ENCODE data around the gene UPK3A. TPM values are rescaled to one million over a fixed set of nuclear protein-coding genes. Genes with fewer than 3 reads are reported as not detected.

Gene UPK3A
- total and polyA plus RNA-seq, 2 of the 8 experiments (the other 6 are each of a cell fraction or from before 2014, with no cell fraction given) = 0.35 to 1.7 TPM

DNA sequence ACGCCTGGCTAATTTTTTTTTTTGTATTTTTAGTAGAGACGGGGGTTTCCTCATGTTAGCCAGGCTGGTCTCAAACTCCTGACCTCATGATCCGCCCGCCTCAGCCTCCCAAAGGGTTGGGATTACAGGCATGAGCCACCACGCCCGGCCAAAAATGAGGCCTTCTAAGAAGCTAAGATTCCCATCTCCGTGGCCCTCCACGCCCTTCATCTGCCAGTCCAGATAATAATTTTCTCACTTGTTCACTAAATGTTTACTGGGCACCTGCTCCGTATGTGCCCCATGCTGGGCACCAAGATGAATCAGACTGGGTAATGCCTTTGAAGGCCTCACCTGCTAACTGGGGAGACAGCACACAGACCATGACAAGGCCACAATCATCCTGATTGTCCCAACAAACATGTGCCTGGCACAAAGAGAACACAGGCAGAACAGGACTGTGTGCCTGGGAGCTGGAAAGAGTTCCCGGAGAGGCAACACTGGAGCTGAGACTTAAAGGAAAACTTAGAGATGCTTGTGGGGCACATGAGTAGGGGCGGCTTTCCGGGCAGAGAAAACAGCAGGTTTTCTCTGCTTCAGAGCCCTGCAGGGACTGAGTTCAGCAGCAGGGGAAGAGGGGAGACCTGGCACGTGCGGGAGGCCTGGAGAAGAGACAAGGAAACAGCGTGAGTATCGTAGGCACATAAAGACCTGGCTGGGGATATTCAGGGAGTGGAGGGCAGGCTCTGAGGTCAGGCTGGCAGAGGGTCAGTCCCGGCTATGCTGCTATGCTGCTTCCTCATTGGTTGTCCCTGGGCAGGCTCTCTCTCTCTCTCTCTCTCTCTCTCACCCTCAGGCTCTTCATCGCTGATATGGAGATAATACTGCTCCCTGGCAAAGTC lies 46.4 kb upstream of the UPK3A start:
- no peak overlapping the region for H3K14ac ChIP-seq (ENCODE audit: insufficient read length)
- peaks cover 9 to 13% of the 10 kb centered on the region in 2 experiments for H4K20me1 ChIP-seq (replicated peaks in 1 of 2; ENCODE audit: control insufficient read depth in 1 of 2, insufficient read depth in 2 of 2, low read length in 2 of 2)
- H3K79me2 ChIP-seq (ENCODE audit: control insufficient read depth in 1 of 2, insufficient read depth in 2 of 2, low read length in 2 of 2) = peaks cover 0 to 3% of the 10 kb centered on the region in 2 experiments; a peak in 1 of 4 replicates
- H3K79me1 ChIP-seq (ENCODE audit: low read depth, low read length) = peaks cover 2% of the 10 kb centered on the region; the same call in 1 of the 2 replicates
- no peak overlapping the region for H3K4ac ChIP-seq (replicated peaks; ENCODE audit: insufficient read length, low read depth, low read length)
- no peak overlapping the region for H2BK120ac ChIP-seq (replicated peaks; ENCODE audit: low read depth, low read length)
- H3K9ac ChIP-seq (replicated peaks in 1 of 4; ENCODE audit: extremely low read depth in 1 of 4, low read depth in 3 of 4, low read length in 3 of 4) = no peak overlapping the region; a peak in 1 of 7 replicates
- DNase-seq (ENCODE audit: low read depth in 1 of 2, low spot score in 2 of 2) = no peak
- POLR2A ChIA-PET (ENCODE audit: partially characterized antibody) = interaction anchor here (0.6 to 1.9 kb wide), 5 partner anchors 9 to 336 kb away, joined by 3 to 5 read pairs (median 3); no protein-coding TSS in a partner anchor
- FAIRE-seq = no peak
- no peak overlapping the region for H4K5ac ChIP-seq (ENCODE audit: insufficient read length, low read depth, low read length)
- peaks cover 11% of the 10 kb centered on the region for H3K23me2 ChIP-seq (ENCODE audit: low read depth, low read length)
- H2AK5ac ChIP-seq (ENCODE audit: low read depth, low read length) = no peak overlapping the region
- no peak overlapping the region for H2BK15ac ChIP-seq (ENCODE audit: low read length)
- H3K9me3 ChIP-seq (ENCODE audit: insufficient read depth in 2 of 2, low read depth in 1 of 2, low read length in 1 of 2) = no peaks in the 10 kb centered on the region
- no peak overlapping the region for H3K4me3 ChIP-seq (ENCODE audit: extremely low read depth in 1 of 4, insufficient read depth in 2 of 4, low read depth in 3 of 4, low read length in 4 of 4)
- 90% methylated on average over 18 of the region's 18 CpGs; no CpG with 5 or more reads in 1 of the 2 experiments for WGBS, 2 experiments (ENCODE audit: extremely low coverage in 1 of 2, insufficient coverage in 1 of 2, insufficient read length in 1 of 2, insufficient replicate concordance in 2 of 2, low coverage in 1 of 2, low lambda C conversion rate in 2 of 2, missing lambda C conversion rate in 1 of 2)
- CTCF ChIA-PET (ENCODE audit: partially characterized antibody) = interaction anchor here (1.2 to 4.9 kb wide), 2 partner anchors 25 to 28 kb away, joined by 4 to 25 read pairs; no protein-coding TSS in a partner anchor
- 0 out of 2 replicates have a peak overlapping the region, but pooled peaks have one; percentile 3 for H2BK5ac ChIP-seq (ENCODE audit: low read depth, low read length)
- H2AFZ ChIP-seq (ENCODE audit: low read length) = no peak overlapping the region
- peaks cover 3 to 19% (median 15%) of the 10 kb centered on the region in 4 experiments; a peak in 6 of 7 replicates for H3K4me1 ChIP-seq (replicated peaks in 1 of 4; ENCODE audit: control insufficient read depth in 3 of 4, insufficient read depth in 4 of 4, low read length in 3 of 4)
- H2BK12ac ChIP-seq (ENCODE audit: low read depth, low read length) = no peak overlapping the region
- H4K91ac ChIP-seq (replicated peaks; ENCODE audit: insufficient read length, low read length) = no peak overlapping the region
- no peak overlapping the region for H4K8ac ChIP-seq (ENCODE audit: extremely low read depth, insufficient read depth, low read length)
- peaks cover 0 to 7% (median 3%) of the 10 kb centered on the region in 4 experiments; a peak in 4 of 7 replicates for H3K27me3 ChIP-seq (replicated peaks in 1 of 4; ENCODE audit: control insufficient read depth in 3 of 4, extremely low read depth in 1 of 4, insufficient read depth in 3 of 4, low read length in 3 of 4)
- H2BK20ac ChIP-seq (ENCODE audit: low read length) = no peak overlapping the region
- no peak overlapping the region for H3K27ac ChIP-seq (ENCODE audit: low read depth, low read length)
- H3K4me2 ChIP-seq (ENCODE audit: insufficient read depth in 1 of 2, low read depth in 2 of 2, low read length in 2 of 2) = no peak overlapping the region; a peak in 1 of 4 replicates
- no peaks in the 10 kb centered on the region for H3K36me3 ChIP-seq (ENCODE audit: control insufficient read depth in 2 of 4, insufficient read depth in 4 of 4, low read length in 3 of 4)
- H3K18ac ChIP-seq (ENCODE audit: extremely low read depth, low read length) = no peak overlapping the region
- H3K23ac ChIP-seq (ENCODE audit: insufficient read length) = no peak overlapping the region
- no peak overlapping the region for H3K56ac ChIP-seq (replicated peaks; ENCODE audit: insufficient read length, low read depth, low read length)
- no peak for TF ChIP-seq SP1 (IDR thresholded peaks at IDR 0.05; ENCODE audit: low read depth, low read length)
- no peak for TF ChIP-seq CBX8 (IDR thresholded peaks at IDR 0.05; ENCODE audit: borderline replicate concordance, low read depth, low read length)
